IPS-NIHi7 (cell line): Measurements from ENCODE around the gene IRF9.

ENCODE experiments used
- DNase-seq: peaks from one replicate; pipeline ENCODE4 v3.0.0; 2012; ENCODE audit warnings: mixed read lengths; ENCODE audit errors: extremely low spot score

IRF9 gene

GRCh38 chr14:24160850-24161804 is at the start of gene IRF9:
IRF9 (plus strand) TSS chr14:24161265; CDS start chr14:24162145, 880 bp downstream.
- peak; percentile 95 for DNase-seq

- DNase-seq = no peak
Observed at GRCh38 chr14:24113379-24113800, 47.7 kb upstream of the IRF9 start.

- peak; percentile 78 for DNase-seq
Observed at GRCh38 chr14:24113801-24114531, 47.1 kb upstream of the IRF9 start.

GRCh38 chr14:24114532-24115421 is 46.3 kb upstream of the IRF9 start, which contains the start of the genes DCAF11 and NRL:
DCAF11 (plus strand) TSS chr14:24114777; CDS start chr14:24115595, 818 bp downstream.
NRL (minus strand) TSS chr14:24114949; CDS start chr14:24082848, 32,101 bp downstream.
- peak; percentile 96 for DNase-seq

GRCh38 chr14:24115422-24116127 is 45.5 kb upstream of the IRF9 start:
- no peak for DNase-seq

- DNase-seq = no peak
Observed at GRCh38 chr14:24116128-24116814, 44.8 kb upstream of the IRF9 start.

- no peak for DNase-seq
Observed at GRCh38 chr14:24117179-24117578, 43.9 kb upstream of the IRF9 start.

GRCh38 chr14:24119691-24120090 is 41.4 kb upstream of the IRF9 start:
- no peak for DNase-seq

GRCh38 chr14:24121210-24121609 is 39.9 kb upstream of the IRF9 start:
- DNase-seq = no peak

GRCh38 chr14:24122416-24122815 is 38.6 kb upstream of the IRF9 start:
- no peak for DNase-seq

- DNase-seq = no peak
Observed at GRCh38 chr14:24122898-24123297, 38.2 kb upstream of the IRF9 start.

- no peak for DNase-seq
Observed at GRCh38 chr14:24123424-24124417, 37.3 kb upstream of the IRF9 start.

- DNase-seq = no peak
Observed at GRCh38 chr14:24126939-24127338, 34.1 kb upstream of the IRF9 start.

- no peak for DNase-seq
Observed at GRCh38 chr14:24127673-24128072, 33.4 kb upstream of the IRF9 start.

- DNase-seq = no peak
Observed at GRCh38 chr14:24129410-24129998, 31.6 kb upstream of the IRF9 start.

- DNase-seq = no peak
Observed at GRCh38 chr14:24130380-24130716, 30.7 kb upstream of the IRF9 start, which contains the start of gene FITM1. FITM1 (plus strand) TSS chr14:24130659; CDS start chr14:24131564, 905 bp downstream.

- no peak for DNase-seq
Observed at GRCh38 chr14:24130717-24131548, 30.1 kb upstream of the IRF9 start.

- DNase-seq = no peak
Observed at GRCh38 chr14:24131549-24131966, 29.5 kb upstream of the IRF9 start.
